CD4-positive, CD25-positive, alpha-beta regulatory T cell (primary cell): ENCODE results near the gene ARHGEF25. TPM values are rescaled to one million over a fixed set of nuclear protein-coding genes. Genes with fewer than 3 reads are reported as not detected.
"Not testable (repeated sequence)": the region's sequence is repeated elsewhere in the genome, so short reads cannot be mapped to it uniquely, and the experiment has no call there.

Experiments
- ATAC-seq, 2 donors: fragments of 150-1000 bp; cut with Tn5 transposase; one replicate each; pipeline ENCODE4 v1.10.0; 2021; ENCODE audit warnings: low read depth in 2 of 2, moderate number of reproducible peaks in 2 of 2, moderate library complexity in 1 of 2
- DNase-seq, 3 donors: peaks; one replicate each; pipeline versions ENCODE4 v3.0.0 to v3.0.0-alpha.2; 2012 to 2022; ENCODE audit warnings: mixed read lengths in 1 of 3
- H3K27ac ChIP-seq: one replicate; pipeline ENCODE4 v1.7.0; 2013; ENCODE audit warnings: mild to moderate bottlenecking, low read length; ENCODE audit not compliant: insufficient read depth, poor library complexity, severe bottlenecking
- H3K27me3 ChIP-seq: one replicate; pipeline ENCODE4 v1.7.0; 2013; ENCODE audit warnings: low read length; ENCODE audit not compliant: control insufficient read depth, insufficient read depth
- H3K36me3 ChIP-seq: one replicate; pipeline ENCODE4 v1.7.0; 2013; ENCODE audit warnings: mild to moderate bottlenecking, low read length, moderate library complexity; ENCODE audit not compliant: control insufficient read depth, insufficient read depth
- H3K4me1 ChIP-seq: 2 replicates; pipeline ENCODE4 v1.7.0; 2013; ENCODE audit warnings: mild to moderate bottlenecking, low read length; ENCODE audit not compliant: insufficient read depth, control insufficient read depth, poor library complexity, severe bottlenecking
- H3K4me3 ChIP-seq: one replicate; pipeline ENCODE4 v1.7.0; 2013; ENCODE audit warnings: low read depth, mild to moderate bottlenecking, low read length, moderate library complexity
- H3K9me3 ChIP-seq, 2 experiments: 1 replicate in 1 of 2; 2 replicates in 1 of 2; pipeline ENCODE4 v1.7.0; 2013; ENCODE audit warnings: low read length in 2 of 2, mild to moderate bottlenecking in 1 of 2, moderate library complexity in 1 of 2; ENCODE audit not compliant: control insufficient read depth in 2 of 2
- H3K27ac Mint-ChIP-seq, 3 donors: one replicate each; pipeline ENCODE4 v1.8.0; 2020 to 2022; ENCODE audit warnings: mild to moderate bottlenecking in 3 of 3, mixed read lengths in 3 of 3, moderate library complexity in 2 of 3
- H3K27me3 Mint-ChIP-seq: one replicate; pipeline ENCODE4 v1.8.0; 2022; ENCODE audit warnings: mild to moderate bottlenecking, mixed read lengths
- H3K36me3 Mint-ChIP-seq: one replicate; pipeline ENCODE4 v1.8.0; 2020; ENCODE audit warnings: mixed read lengths
- H3K4me1 Mint-ChIP-seq, 4 donors: one replicate each; pipeline ENCODE4 v1.8.0; 2020 to 2022; ENCODE audit warnings: mixed read lengths in 4 of 4, mild to moderate bottlenecking in 1 of 4
- H3K4me3 Mint-ChIP-seq, 4 donors: one replicate each; pipeline ENCODE4 v1.8.0; 2020 to 2022; ENCODE audit warnings: mild to moderate bottlenecking in 4 of 4, mixed read lengths in 4 of 4, moderate library complexity in 3 of 4
- H3K9me3 Mint-ChIP-seq, 7 donors: one replicate each; pipeline ENCODE4 v1.8.0; 2020 to 2022; ENCODE audit warnings: mixed read lengths in 7 of 7, mild to moderate bottlenecking in 3 of 7, moderate library complexity in 2 of 7
- polyA plus RNA-seq, 4 donors: library from polyadenylated mRNA; unstranded; fragments of 300-500 nt; fragmentation: Illumina TruSeq; gene quantifications; one replicate each; pipeline ENCODE4 v1.2.3, GENCODE V29; 2021
- total RNA-seq: library from RNA; stranded (reverse); gene quantifications from one replicate; pipeline ENCODE4 v1.2.3, GENCODE V29; 2022

Gene ARHGEF25
- total and polyA plus RNA-seq, 5 donors from 2014 or later: 0.64 TPM; not detected in 4

GRCh38 chr12:57631566-57632072 is 20.4 kb downstream of the ARHGEF25 start:
- H3K36me3 Mint-ChIP-seq: no peaks in the 10 kb centered on the region
- H3K27ac Mint-ChIP-seq: no peak overlapping the region
- DNase-seq (no peak), ATAC-seq (no peak)
- H3K4me1 ChIP-seq: peaks cover 29% of the 10 kb centered on the region
- peaks cover 0 to 3% (median 0%) of the 10 kb centered on the region in 7 donors for H3K9me3 Mint-ChIP-seq
- H3K27me3 ChIP-seq: peaks cover 40% of the 10 kb centered on the region
- peaks cover 71% of the 10 kb centered on the region for H3K27me3 Mint-ChIP-seq
- no peak overlapping the region for H3K27ac ChIP-seq
- no peak overlapping the region for H3K4me3 ChIP-seq
- peaks cover 0 to 20% (median 10%) of the 10 kb centered on the region in 4 donors for H3K4me1 Mint-ChIP-seq
- no peaks in the 10 kb centered on the region for H3K36me3 ChIP-seq
- no peaks in the 10 kb centered on the region for H3K9me3 ChIP-seq
- H3K4me3 Mint-ChIP-seq: peak overlapping the region in 2 of 4 donors; percentile 22 to 69

GRCh38 chr12:57632073-57632957 is 21.1 kb downstream of the ARHGEF25 start:
- Mint-ChIP-seq H3K4me1 (peaks cover 0 to 16% (median 7%) of the 10 kb centered on the region in 4 donors), H3K4me3 (peak overlapping the region in 3 of 4 donors; percentile 1 to 69 (median 59)), H3K9me3 (peaks cover 0 to 3% (median 0%) of the 10 kb centered on the region in 7 donors), H3K27me3 (peaks cover 66% of the 10 kb centered on the region), H3K36me3 (no peaks in the 10 kb centered on the region), H3K27ac (peak overlapping the region in 1 of 3 donors; percentile 69)
- H3K27ac ChIP-seq: no peak overlapping the region
- no peaks in the 10 kb centered on the region for H3K36me3 ChIP-seq
- H3K4me1 ChIP-seq: peaks cover 29% of the 10 kb centered on the region
- H3K9me3 ChIP-seq: no peaks in the 10 kb centered on the region
- H3K27me3 ChIP-seq: peaks cover 35% of the 10 kb centered on the region
- DNase-seq (no peak), ATAC-seq (peak in 1 of 2 donors; percentile 14)
- no peak overlapping the region for H3K4me3 ChIP-seq

GRCh38 chr12:57632958-57633840 is 22.0 kb downstream of the ARHGEF25 start, which contains the start of gene B4GALNT1:
B4GALNT1 (minus strand) TSS chr12:57633201; CDS start chr12:57632132, 1,069 bp downstream.
- no peaks in the 10 kb centered on the region for H3K9me3 ChIP-seq
- H3K4me1 ChIP-seq: peaks cover 20% of the 10 kb centered on the region
- peak within 1 kb of the TSS; percentile 1 to 86 (median 64) for H3K4me3 Mint-ChIP-seq
- DNase-seq (peak; percentile 36 to 66 (median 66)), ATAC-seq (peak; percentile 86 to 87)
- peaks cover 0 to 16% (median 6%) of the 10 kb centered on the region in 4 donors for H3K4me1 Mint-ChIP-seq
- H3K27me3 ChIP-seq: peaks cover 35% of the 10 kb centered on the region
- H3K27me3 Mint-ChIP-seq: peaks cover 67% of the 10 kb centered on the region
- no peaks in the 10 kb centered on the region for H3K36me3 ChIP-seq
- no peaks in the 10 kb centered on the region for H3K36me3 Mint-ChIP-seq
- H3K27ac Mint-ChIP-seq: peak within 1 kb of the TSS in 1 of 3 donors; percentile 69
- H3K9me3 Mint-ChIP-seq: peaks cover 0 to 3% (median 0%) of the 10 kb centered on the region in 7 donors
- H3K27ac ChIP-seq: no peak within 1 kb of the TSS
- no peak within 1 kb of the TSS for H3K4me3 ChIP-seq

GRCh38 chr12:57636731-57637130 is 25.5 kb downstream of the ARHGEF25 start:
- ATAC-seq: not testable (repeated sequence)

GRCh38 chr12:57637364-57637763 is 26.1 kb downstream of the ARHGEF25 start:
- ATAC-seq: no peak
- H3K27me3 Mint-ChIP-seq: peaks cover 68% of the 10 kb centered on the region

More at GRCh38 chr12:57636731-57637130, 25.5 kb downstream of the ARHGEF25 start:
- H3K36me3 ChIP-seq, H3K27ac ChIP-seq, H3K27ac Mint-ChIP-seq, H3K4me3 Mint-ChIP-seq, H3K9me3 ChIP-seq, DNase-seq, H3K36me3 Mint-ChIP-seq, H3K9me3 Mint-ChIP-seq, H3K4me3 ChIP-seq, H3K4me1 Mint-ChIP-seq: not testable (repeated sequence)
- peaks cover 63% of the 10 kb centered on the region for H3K27me3 Mint-ChIP-seq
- Histone ChIP-seq H3K4me1 (peaks cover 18% of the 10 kb centered on the region), H3K27me3 (peaks cover 17% of the 10 kb centered on the region)

GRCh38 chr12:57638096-57638495 is 26.9 kb downstream of the ARHGEF25 start:
- Histone ChIP-seq H3K4me3 (no peak overlapping the region), H3K36me3 (no peaks in the 10 kb centered on the region), H3K9me3 (no peaks in the 10 kb centered on the region), H3K4me1 (peaks cover 4% of the 10 kb centered on the region), H3K27me3 (peaks cover 17% of the 10 kb centered on the region), H3K27ac (no peak overlapping the region)
- no peak for ATAC-seq
- Mint-ChIP-seq H3K4me1 (peaks cover 0 to 5% (median 2%) of the 10 kb centered on the region in 4 donors), H3K36me3 (no peaks in the 10 kb centered on the region), H3K4me3 (no peak overlapping the region), H3K27me3 (peaks cover 66% of the 10 kb centered on the region), H3K27ac (no peak overlapping the region), H3K9me3 (peaks cover 0 to 1% (median 0%) of the 10 kb centered on the region in 7 donors)
- DNase-seq: no peak

More at GRCh38 chr12:57637364-57637763, 26.1 kb downstream of the ARHGEF25 start:
- DNase-seq: no peak
- Histone ChIP-seq H3K27ac (no peak overlapping the region), H3K4me3 (no peak overlapping the region), H3K36me3 (no peaks in the 10 kb centered on the region), H3K4me1 (peaks cover 12% of the 10 kb centered on the region), H3K9me3 (no peaks in the 10 kb centered on the region), H3K27me3 (peaks cover 17% of the 10 kb centered on the region)
- peaks cover 0 to 6% (median 3%) of the 10 kb centered on the region in 4 donors for H3K4me1 Mint-ChIP-seq
- H3K9me3 Mint-ChIP-seq: peaks cover 0 to 1% (median 0%) of the 10 kb centered on the region in 7 donors
- H3K36me3 Mint-ChIP-seq: no peaks in the 10 kb centered on the region
- H3K4me3 Mint-ChIP-seq: no peak overlapping the region
- H3K27ac Mint-ChIP-seq: no peak overlapping the region
